HG03175 (cell line): ENCODE results near the gene GNB1L.

Experiments
- ATAC-seq: cut with Tn5 transposase; IDR thresholded peaks from one replicate; pipeline ENCODE4 v1.9.1; 2021; ENCODE audit warnings: mild to moderate bottlenecking, moderate library complexity; ENCODE audit not compliant: unreplicated experiment

Gene GNB1L

GRCh38 chr22:19877626-19878339, 23.1 kb upstream of the GNB1L start:
- ATAC-seq = no peak

- no peak for ATAC-seq
These were observed 22.4 kb upstream of the GNB1L start for GRCh38 chr22:19876941-19877625.

GRCh38 chr22:19876314-19876940, 21.8 kb upstream of the GNB1L start:
- ATAC-seq = no peak

GRCh38 chr22:19875531-19876313, 21.0 kb upstream of the GNB1L start:
- ATAC-seq = no peak

- no peak for ATAC-seq
These were observed 20.4 kb upstream of the GNB1L start for GRCh38 chr22:19875061-19875530.

GRCh38 chr22:19874307-19875060, 19.8 kb upstream of the GNB1L start:
- no peak for ATAC-seq

GRCh38 chr22:19873960-19874306, 19.3 kb upstream of the GNB1L start:
- ATAC-seq = no peak

GRCh38 chr22:19873138-19873959, 18.7 kb upstream of the GNB1L start:
- no peak for ATAC-seq

- no peak for ATAC-seq
These were observed 18.1 kb upstream of the GNB1L start for GRCh38 chr22:19872779-19873137.

- ATAC-seq = no peak
These were observed 17.4 kb upstream of the GNB1L start for GRCh38 chr22:19871845-19872778.

- no peak for ATAC-seq
These were observed 16.6 kb upstream of the GNB1L start for GRCh38 chr22:19871023-19871844.

GRCh38 chr22:19870153-19871022, 15.7 kb upstream of the GNB1L start:
- no peak for ATAC-seq

GRCh38 chr22:19869497-19870152, 15.0 kb upstream of the GNB1L start:
- ATAC-seq = no peak

GRCh38 chr22:19868773-19869471, 14.2 kb upstream of the GNB1L start:
- ATAC-seq = no peak

- no peak for ATAC-seq
These were observed 13.7 kb upstream of the GNB1L start for GRCh38 chr22:19868333-19868732.

- ATAC-seq = no peak
These were observed 12.9 kb upstream of the GNB1L start for GRCh38 chr22:19867617-19868016.
